HG03064 (cell line): ENCODE measurements around the gene CCDC47.

Source experiments
- ATAC-seq: cut with Tn5 transposase; IDR thresholded peaks from one replicate; pipeline ENCODE4 v1.9.1; 2021; ENCODE audit warnings: low read depth; ENCODE audit not compliant: unreplicated experiment

CCDC47 gene

DNA sequence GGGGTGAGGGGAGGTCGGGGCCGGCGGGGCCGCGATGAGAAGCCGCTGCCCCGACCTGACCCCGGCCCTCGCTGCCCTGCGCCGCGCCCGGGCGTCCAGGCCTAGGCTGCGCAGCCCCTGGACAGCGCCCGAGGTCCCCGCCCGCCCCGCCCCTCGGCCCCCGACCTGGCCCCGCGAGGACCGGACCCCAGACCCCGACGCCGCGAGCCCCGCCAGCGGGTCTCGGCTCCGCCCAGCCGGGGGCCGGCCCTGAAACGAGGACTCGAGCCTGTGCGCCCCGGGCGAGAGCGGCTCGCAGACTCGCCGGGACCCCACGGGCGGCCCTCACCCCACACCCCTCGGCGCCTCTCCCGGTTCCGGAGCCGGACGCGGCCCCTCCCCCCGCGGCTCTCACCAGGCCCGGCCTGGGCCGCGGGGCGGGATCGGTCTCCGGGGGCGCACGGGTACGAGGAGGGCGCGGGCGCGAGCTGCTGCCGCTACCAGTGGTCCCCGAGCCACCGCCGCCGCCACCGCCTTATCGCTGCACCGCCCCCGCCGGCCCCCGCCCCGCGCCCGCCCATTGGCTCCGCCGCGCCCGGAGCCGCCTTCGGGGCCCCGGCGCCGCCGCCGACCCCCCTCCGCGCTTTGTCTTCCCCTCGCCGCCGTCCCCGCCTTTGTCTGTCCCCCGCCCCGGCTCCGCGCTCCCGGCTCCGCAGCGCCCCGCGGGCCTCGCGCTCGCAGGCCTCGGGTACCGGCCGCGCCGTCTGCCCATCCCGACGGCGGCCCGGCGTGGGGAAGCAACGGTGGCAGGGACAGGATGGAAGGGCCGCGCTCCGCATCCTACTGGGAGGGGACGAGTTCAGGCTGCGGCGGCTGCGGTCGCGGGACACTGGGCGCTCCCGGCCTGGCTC is 73.5 kb downstream of the CCDC47 start, which contains the start of gene LIMD2:
Gene LIMD2 (minus strand): TSS at position 488 of the 890 bp plus-strand sequence. CDS start 827 bp downstream, outside the sequence.
- ATAC-seq, result no peak

DNA sequence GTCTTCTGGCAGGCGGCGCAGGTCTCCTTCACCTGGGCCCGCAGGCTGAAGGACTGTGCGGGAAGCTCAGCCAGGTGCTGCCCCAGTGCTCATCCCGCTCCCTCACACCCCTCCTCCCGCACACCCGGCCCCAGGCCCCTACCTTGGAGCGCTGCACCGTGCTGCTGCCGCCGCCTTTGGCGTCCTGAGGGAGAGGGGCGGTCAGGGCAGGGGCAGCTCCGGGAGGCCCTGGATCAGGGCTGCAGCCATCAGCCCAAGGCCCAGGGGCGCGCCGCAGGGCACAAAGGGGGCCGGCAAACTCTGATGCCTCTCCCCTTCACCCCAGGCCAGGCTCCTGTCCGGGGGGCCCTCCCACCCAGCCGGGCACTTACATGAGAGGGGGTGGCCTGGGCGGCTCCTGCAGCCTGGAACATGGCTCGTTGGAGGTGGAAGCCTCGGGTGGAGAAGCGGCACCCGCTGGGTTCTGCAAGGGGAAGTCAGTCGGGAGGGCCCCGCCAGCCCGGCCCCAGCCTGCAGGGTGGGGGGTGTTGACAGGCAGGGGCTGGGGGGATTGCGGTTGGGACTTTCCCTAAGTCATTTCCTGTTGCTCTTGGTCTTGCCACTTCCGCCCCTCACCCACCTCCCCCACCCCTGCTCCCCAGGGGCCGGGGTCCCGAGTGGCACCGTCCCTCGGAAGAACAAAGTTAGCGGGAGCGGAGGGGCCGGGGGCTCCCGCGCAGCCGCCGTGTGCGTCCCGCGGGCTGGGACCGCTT is 74.3 kb downstream of the CCDC47 start:
- ATAC-seq, result no peak

- no peak for ATAC-seq
Measured at GRCh38 chr17:63698381-63698885, 75.0 kb downstream of the CCDC47 start.

DNA sequence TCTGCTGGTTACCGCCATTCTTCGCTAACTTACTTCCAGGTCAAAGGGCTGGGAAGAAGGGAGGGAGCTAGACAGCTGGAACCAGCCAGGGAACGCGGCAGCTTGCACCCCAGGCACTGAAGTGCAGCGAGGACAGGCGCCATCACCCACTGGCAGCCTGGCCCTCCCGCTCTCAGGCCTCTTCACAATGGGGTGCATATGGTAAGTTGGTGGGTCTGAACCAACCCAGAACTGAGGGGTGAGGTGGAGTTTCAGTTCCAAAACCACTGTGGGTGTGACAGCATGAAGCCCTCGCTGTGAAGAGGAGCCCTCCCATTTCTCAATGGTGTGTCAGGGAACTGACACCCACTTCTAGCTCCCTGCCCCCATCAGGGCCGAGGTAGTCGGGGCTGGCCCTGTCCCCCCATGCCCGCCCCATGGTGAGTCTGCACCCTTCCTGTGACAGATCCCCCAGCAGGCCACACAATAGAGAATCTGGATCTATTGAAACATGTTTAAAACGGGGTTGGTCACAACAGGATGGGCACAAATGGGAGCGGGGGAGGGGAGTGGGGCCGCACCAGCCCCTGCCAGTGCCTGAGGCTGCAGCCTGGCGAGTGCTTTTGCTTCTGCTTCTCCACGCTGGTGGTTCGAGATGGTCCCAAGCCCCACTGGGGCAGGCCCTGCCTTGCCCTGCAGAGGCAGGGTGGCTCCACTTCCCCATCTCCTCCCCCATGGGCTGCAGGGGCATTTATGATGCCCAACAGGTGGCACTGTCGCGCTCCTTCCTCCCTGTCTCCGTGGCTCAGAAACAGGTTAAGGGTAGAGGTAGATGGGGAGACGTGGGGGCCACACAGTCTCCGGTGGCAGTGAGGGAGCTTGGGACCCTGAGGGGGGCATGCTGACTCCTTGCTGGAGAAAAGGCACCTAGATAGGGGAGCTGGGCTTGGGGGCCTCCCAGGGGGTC is 75.8 kb downstream of the CCDC47 start:
- ATAC-seq, result peak; percentile 26

- ATAC-seq, result no peak
Measured at GRCh38 chr17:63696381-63696961, 76.9 kb downstream of the CCDC47 start.

- ATAC-seq, result no peak
Measured at GRCh38 chr17:63695889-63696288, 77.5 kb downstream of the CCDC47 start.
